ENCODE results near the gene SBDS.
"Not testable (repeated sequence)": the region's sequence is repeated elsewhere in the genome, so short reads cannot be mapped to it uniquely, and the experiment has no call there.

The SBDS gene

DNA sequence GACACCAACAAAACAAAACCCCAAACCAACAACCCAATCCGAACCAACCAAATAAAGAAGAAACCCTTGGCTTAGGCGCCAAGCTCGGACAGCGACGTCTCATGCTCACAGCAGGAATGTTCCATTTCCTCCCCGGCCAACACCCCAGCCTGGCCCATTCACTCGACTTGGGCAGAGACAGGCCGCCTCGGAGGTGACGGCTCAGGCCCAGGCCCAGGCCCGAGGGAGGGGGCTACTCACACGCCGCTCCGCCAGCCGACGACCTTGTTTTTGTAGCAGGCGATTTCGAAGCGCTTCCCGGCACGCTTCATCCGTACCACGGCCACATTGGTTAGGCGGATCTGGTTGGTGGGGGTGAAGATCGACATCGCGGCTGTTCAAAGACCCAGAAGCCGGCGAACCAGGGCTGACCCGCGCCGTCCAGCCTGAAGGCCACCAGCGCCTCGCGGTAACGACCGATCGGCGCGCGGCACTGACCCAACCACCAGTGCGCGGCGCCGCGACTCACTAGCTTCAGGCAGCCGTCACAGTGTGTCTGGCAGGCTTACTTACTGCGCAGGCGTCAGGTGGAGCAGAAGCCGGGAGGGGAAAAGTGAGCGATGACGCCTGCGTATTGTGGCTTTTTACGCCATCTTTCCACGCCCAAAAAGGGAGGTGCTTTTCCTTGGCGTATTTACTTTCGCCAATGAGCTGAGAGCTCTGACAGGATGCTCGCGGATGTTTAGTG, at the start of gene SBDS:
TSS of gene SBDS (minus strand) at position 537 of the 727 bp plus-strand sequence. CDS start at position 368, 169 bp downstream.
- DNase-seq (ENCODE audit: low read depth in 2 of 2) = peak; percentile 80 to 83

DNA sequence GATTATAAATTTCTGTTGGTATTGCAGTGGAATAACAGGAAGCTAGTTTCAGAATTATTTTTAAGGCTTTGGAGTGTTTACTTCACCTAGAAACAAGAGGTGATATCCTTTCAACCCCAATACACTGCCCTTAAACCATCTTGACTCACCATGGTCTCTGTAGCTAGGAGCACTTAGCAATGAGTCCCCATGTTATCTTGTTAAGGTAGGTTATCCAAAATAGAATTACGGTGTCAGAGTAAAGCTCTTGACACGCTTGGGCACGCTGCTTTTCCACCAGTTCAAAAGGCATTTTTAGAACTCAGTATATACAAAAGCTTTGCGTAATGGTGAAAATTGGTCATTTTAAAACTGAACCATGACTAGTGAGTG, 48.2 kb upstream of the SBDS start:
- not testable (repeated sequence) for DNase-seq (ENCODE audit: low read depth in 2 of 2)

DNA sequence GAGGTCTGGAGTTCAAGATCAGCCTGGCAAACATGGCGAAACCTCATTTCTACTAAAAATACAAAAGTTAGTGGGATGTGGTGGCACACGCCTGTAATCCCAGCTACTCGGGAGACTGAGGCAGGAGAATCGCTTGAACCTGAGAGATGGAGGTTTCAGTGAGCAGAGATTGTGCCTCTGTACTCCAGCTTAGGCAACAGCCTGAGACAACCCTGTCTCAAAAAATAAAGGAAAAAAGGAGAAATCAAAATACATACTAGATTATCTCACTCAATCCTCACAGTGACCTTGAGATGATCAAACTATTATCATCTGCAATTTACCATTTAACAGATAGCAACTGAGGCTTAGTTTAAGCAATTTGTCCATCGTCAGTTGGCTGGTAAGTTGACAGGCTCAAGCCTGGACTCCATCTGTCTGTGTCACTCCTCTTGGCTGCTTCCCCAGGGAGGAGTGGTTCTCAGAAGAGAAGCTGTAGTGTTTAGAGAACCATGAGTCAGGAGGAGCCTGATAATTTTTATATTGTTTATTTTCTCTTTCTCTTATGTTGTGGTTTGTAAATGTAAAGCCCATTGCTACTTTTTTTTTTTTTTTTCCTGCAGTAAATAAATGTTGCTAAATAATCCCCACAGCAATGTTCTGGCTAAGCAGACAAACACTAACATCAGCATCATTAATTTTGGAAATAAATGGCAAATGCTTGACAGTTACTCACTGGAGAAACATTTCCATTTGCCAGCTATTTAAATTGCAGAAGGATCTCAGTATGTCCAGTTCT, 47.6 kb upstream of the SBDS start:
- not testable (repeated sequence) for DNase-seq (ENCODE audit: low read depth in 2 of 2)

DNA sequence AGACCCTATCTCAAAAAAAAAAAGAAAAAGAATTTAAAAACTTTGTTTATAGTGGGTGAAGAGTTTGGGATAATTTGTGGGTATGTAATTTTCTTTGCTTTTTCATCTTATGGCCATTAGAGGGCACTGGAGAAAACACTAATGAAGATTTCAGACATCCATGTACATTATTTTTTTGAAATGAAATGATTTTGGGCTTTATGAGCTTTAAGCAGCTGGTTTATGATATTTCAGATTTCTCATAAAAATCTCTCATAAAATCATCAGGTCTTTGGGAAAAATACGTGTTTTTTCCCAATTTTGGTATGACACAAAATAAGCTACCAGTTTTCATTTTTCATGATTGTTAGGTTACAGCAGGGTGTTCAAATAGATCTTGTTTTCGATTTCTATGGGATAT, 45.4 kb upstream of the SBDS start:
- DNase-seq (ENCODE audit: low read depth in 2 of 2) = not testable (repeated sequence)

DNA sequence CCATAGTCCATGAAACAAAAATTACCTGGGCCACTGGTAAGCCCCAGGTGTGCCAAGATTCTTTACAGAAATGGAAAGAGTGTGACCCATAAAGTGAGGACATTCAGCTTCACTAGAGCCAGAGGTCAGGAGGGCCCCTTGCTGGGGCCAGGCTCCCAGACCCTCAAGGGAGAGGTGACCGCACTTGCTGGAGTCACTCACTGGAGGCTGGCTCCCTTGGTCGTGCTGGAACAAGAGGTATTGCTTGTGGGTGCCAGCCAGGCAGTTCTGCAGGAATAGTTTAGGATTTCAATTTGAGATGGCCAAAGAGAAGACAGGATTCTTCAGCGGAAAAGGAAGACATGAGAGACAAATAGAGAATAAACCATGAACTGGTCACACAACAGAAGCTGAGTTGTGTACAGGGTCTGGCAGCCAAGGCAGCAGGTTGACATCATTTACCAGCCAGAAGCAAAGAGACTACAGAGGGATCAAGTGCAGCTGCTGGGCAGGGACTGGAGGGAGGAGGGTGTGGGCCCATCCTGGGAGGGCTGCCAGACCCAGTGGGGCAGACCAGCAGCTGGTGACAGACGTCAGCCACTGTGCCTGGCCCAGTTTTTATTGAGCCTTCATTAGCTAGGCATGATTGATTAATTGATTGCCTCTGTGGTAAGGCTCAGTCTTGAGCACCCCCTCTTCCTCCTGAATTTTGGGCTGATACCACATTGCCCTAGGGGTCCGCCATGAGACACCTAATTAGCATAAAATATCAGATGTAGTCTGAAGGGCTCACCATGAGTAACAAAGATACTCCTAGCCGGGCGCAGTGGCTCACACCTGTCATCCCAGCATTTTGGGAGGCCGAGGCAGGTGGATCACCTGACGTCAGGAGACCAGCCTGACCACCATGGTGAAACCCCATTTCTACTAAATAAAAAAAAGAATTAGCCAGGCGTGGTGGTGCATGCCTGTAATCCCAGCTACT, 41.3 kb upstream of the SBDS start:
- DNase-seq (ENCODE audit: low read depth in 2 of 2) = not testable (repeated sequence)

DNA sequence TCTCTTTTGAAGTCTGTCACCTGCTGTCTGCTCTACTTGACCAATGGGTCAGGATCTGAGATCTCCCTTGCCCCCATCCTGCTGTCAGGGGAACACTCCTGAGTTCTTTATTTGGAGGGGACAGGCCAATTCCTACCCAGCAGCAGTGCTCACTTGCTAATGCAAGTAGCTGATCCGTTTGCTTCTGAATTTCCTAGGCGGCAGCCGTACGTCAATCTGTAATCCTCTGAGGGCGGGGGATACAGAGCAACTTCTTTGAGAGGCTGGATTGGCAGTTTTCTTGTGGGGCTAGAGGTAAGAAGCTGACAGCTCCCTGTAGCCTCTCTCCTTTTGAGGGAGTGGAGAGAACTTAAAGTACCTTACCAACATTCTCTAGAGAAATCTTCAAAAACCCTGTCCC, 37.9 kb upstream of the SBDS start:
- no peak for DNase-seq (ENCODE audit: low read depth in 2 of 2)

DNA sequence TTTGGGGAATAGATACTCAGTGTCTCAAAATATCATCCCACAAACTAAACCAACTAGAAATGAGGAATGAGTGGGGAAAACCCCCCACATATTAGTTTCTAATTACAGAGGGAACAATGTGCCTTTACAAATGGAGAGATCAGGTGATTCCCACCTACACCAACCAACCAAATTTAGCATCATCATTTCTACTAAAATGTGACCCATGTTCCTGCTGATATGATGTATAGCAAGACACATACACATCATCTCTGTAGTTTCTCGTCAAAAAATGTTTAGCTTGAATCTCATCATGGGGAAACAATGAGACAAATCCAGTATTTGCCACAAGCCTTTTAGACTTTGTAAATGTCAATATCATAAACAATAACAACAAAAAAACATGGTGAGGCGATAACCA, 36.3 kb upstream of the SBDS start:
- not testable (repeated sequence) for DNase-seq (ENCODE audit: low read depth in 2 of 2)

DNA sequence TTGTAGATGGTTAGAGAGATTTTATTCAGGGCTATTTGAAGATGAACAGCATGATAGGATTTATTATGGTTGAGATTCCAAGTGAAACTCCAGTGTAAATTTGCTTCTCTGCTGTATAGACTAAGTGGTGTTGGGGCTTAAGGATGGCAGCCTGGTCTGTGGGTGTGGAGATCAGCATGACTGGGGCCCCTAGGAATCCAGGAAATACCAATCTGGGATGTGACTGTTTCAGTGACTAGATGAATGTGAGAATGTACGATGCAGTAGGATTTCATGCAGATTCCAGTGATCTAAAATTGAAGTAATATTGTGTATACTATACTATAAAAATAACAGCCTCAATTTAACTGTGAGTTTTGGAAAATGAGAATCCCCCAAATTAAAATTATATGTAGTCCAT, 30.1 kb upstream of the SBDS start:
- DNase-seq (ENCODE audit: low read depth in 2 of 2) = not testable (repeated sequence)

DNA sequence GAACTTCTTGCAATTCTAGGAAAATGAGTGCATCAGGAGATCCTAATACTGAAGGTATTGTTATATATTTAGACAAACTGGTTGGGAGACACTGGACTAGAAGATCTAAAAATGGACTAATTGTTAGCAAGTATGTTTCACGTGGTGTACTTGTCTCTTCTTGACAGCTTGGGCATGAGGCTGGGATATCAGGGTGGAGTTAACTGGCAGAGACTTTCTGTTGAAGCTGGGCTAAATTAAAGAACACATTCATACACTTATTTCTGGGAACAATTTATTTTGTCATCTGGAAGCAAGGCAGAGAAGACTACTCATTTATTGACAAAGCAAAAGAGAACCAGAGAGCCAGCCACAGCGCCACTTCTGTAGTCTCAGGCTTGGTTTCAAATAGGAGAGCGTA, 27.1 kb upstream of the SBDS start:
- no peak for DNase-seq (ENCODE audit: low read depth in 2 of 2)

DNA sequence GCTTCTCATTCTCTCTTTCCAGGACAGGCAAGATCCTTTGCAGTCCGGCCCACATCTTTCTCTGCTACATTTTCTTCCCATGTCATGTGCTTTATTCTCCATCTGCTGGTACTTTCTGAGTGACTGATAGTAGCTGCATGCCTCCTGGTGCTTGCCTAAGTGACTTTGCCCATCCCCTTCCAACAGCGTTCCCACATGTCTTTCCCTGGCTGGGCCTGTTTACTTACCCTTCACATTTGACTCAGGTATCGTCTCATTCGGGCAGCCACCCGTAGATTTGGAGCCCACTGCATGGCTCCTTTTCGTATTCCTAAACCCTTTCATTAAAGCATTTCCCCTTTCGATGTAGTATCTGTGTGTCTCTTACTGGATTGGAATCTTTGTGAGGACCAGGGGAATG, 25.9 kb upstream of the SBDS start:
- no peak for DNase-seq (ENCODE audit: low read depth in 2 of 2)

DNA sequence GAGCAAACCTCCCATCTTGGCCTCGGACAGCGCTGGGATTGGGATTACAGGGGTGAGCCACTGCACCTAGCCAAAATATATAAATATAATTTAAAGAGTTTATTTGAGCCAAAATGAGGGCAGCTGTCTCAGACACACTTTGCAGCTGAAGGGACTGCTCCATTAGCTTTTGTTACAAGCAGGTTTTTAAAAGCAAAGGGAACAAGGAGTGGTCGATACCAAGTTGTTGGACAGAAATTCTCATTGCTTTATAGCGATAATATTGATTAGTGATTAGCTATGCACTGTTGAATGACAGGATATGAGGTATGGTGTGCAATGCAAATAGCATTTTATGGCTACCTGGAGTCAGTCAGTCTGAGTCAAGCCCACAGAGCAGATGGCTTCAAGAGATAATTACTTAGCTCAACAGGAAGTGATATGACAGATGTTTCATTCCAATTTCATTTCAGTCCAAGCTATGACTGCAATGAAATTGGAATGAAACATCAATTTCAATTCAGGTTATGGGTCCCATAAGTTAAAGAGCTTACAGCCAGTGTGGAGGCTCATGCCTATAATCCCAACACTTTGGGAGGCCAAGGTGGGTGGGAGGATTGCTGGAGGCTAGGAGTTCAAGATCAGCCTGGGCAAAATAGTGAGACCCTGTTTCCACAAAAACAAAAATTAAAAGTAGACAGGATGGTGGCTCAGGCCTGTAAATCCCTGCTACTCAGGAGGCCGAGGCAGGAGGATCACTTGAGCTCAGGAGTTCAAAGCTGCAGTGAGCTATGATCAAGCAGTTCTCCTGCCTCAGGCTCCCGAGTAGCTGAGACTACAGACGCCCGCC, 24.4 kb upstream of the SBDS start:
- DNase-seq (ENCODE audit: low read depth in 2 of 2) = no peak

DNA sequence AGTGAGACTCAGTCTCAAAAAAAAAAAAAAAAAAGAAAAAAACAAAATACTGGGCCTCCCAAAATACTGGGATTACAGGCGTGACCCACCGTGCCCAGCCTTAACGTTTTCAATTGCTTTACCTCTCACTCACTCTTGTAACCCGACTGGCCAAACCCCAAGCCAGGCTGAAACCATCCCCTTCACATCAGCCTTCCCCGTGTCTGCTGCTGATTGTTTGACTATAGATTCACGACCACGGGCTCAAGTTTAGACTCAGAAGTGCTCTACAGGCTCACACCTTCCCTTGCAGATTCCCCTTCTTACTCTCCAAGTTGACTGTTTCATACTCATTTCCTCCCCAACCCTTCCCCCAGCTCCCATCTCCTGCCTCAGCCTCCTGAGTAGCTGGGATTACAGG, 23.6 kb upstream of the SBDS start:
- no peak for DNase-seq (ENCODE audit: low read depth in 2 of 2)

DNA sequence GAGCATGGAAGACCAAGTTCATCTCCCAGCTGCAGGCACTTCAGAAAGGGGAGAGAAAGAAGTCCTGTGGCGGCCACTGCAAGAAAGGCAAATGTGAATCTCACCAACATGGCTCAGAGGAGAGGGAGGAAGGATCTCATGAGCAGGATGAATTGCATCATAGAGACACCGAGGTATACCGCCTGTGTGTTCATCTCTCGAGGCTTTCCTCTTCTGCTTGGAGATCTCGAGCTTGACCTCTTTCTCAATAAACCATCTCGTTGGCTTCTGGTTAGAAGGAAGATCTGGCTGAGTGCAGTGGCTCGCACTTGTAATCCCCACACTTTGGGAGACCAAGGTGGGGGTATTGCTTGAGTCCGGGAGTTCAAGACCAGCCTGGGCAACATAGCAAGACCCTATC, 22.6 kb upstream of the SBDS start:
- not testable (repeated sequence) for DNase-seq (ENCODE audit: low read depth in 2 of 2)

DNA sequence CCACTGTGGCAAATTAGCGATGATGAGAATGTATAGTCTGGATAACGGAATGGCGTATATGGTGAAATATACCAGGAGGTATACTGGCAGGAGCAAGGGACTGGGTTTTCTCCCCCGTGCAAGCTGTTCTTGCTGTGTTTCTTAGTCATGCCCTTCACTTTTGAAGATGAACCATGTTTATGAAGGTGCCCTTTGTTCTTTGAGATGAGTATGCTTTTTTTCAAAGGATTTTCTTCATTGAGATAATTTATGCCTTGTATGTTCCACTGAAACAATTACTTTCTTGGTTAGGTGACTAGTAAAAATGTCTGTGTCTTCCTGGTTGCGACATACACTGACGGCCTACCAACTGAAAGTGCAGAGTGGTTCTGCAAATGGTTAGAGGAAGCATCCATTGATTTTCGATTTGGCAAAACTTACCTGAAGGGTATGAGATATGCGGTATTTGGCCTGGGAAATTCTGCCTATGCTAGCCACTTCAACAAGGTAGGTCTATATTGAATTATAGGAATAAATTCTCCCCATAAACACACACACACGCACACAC, 18.8 kb upstream of the SBDS start:
- DNase-seq (ENCODE audit: low read depth in 2 of 2) = not testable (repeated sequence)

DNA sequence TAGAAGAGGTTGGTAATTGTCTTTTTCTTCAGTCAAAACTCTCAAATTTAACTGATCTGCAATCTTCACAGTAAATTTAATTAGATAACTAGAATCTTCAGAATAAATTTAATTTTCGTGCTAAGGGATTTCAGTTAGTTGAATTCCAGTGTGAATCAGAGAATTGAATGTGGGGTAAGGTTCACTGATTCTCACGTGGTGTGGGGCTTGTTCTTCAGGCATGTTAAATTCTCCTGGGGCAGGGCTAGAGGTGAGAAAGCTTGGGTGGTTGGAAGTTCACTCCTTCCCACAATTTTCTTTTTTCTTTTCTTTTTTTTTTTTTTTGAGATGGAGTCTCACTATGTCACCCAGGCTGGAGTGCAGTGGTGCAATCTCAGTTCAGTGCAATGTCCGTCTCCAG, 14.3 kb upstream of the SBDS start:
- not testable (repeated sequence) for DNase-seq (ENCODE audit: low read depth in 2 of 2)

DNA sequence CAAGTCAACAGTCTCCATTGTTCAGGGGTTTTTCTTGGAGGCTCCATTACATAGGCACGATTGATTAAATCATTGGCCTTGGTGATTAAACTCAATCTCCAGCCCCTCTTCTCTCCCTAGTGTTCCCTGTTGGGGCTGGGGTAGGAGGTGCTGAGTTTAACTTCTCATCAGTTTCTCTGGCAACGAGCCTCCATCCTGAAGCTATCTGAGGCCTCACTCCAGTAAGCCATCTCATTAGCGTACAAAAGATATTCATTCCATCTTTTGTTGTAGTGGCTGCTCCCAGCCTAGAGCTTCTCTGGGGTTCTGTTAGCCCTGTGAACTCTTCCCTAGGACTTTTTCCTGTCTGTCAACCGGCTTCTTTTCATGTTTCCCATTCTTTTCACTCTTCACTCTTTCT, 12.9 kb upstream of the SBDS start:
- no peak for DNase-seq (ENCODE audit: low read depth in 2 of 2)

DNA sequence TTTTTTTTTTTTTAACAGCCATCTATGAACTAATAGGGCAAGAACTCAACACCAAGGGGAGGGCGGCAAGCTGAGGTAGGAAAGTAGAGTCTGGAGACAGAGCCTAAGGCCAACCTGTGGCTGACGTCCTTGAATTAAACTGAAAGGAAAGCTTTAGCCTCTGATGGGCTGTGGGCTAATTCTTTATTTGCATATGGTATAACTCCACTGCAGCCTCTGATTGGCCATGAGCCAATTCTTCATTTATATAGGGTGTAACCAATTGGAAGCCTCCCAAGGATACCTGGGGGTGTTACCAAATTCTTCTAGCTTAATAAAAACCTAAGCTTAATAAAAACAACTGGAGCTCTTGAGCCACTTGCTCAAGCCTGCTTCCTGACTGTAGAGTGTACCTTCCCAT, 11.6 kb upstream of the SBDS start:
- DNase-seq (ENCODE audit: low read depth in 2 of 2) = no peak

DNA sequence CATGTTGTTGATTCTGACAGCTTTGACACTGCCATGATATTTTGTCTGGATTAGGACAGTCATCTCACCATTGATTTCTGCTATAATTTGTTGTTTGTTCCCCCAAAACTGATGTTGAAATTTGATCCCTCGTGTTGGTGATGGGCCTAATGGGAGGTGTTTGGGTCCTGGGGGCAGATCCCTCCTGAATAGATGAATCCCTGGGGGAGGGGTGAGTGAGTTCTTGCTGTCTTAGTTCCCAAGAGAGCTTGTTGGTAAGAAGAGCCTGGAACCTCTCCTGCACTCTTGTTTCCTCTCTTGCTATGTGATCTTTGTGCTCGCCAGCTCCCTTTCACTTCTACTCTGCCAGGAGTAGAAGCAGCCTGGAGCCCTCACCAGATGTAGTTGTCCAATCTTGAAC, 8.8 kb upstream of the SBDS start:
- DNase-seq (ENCODE audit: low read depth in 2 of 2) = not testable (repeated sequence)

DNA sequence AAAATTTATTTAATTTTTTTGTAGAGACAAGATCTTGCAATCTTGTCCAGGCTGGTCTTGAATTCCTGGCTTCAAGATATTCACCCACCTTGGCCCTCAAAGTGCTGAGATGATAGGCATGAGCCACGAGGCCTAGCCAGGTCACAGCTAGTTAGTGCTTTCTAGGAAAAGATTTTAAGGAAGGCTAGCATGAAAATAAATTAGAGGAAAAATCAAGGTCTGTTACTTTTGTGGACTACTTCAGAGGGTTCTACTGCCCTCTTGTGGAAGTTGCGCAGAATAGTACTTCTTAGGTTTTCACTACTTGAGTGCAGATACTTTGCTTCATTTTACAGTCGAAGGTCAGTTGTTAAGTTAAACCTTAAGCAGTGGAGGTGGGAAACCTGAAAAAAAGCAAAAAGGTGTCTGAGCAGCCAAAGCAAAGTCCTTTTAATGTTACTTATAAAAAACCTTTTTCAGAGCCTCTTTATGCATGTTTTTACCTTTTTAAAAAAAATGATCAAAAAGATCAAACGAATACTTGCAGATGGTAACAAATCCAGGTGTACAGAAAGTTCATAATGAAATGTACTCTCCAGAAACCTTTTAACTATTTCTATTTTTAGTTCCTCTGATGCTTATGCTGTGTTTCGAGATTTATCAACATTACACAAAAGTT, 5.3 kb upstream of the SBDS start:
- DNase-seq (ENCODE audit: low read depth in 2 of 2) = not testable (repeated sequence)

DNA sequence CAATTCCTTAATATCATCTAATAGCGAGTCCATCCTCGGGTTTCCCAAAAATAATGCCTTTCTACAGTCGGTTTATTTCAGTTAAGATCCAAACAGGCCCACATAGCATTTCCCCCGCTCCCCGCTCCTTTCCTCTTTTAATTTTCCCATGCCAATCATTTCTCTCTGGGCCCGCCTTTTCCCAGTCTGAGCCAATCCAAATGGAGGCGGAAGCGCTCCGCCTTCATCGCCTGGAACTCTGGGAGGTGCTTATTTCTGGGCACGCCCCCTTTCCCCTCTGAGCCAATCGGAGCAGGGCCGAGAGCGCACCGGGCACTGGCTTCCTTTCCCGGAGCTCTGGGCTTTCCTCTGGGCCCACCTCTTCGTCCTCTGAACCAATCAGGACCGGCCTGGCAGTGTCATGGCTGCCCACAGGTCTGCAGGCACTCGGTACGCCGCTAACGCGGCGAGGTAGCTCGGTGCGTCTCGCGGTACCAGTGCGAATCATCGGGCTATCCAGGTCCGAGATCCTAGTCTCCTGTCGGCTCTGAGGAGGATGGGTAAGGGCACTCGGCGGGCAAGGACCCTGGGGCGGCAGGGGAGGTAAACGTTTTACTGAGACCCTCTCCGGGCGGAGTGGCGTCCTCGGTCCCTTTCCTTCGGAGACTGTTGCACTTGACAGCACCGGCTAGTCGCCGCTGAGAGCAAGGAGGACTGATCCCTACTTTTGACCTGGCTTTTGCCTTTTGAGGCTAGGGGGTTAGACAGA, 1.2 kb upstream of the SBDS start, which contains the start of gene TYW1:
TSS of gene TYW1 (plus strand) at position 390 of the 748 bp plus-strand sequence. CDS start at position 536, 146 bp downstream.
- peak; percentile 91 to 97 for DNase-seq (ENCODE audit: low read depth in 2 of 2)

All from stimulated activated CD8-positive, alpha-beta memory T cell treated with anti-CD3 and anti-CD28 coated beads, Interleukin-2, amount 100 ng/mL, for 48 hours (primary cell).